Glutamatergic neuron (in vitro differentiated cells): ENCODE data around the gene CMSS1. TPM values are rescaled to one million over a fixed set of nuclear protein-coding genes. Genes with fewer than 3 reads are reported as not detected.

Experiments
- DNase-seq: peaks from one replicate; pipeline ENCODE4 v3.0.0; 2022
- H3K27ac Mint-ChIP-seq: one replicate; pipeline ENCODE4 v1.8.0; 2020; ENCODE audit warnings: mild to moderate bottlenecking, mixed read lengths, inconsistent platforms; ENCODE audit not compliant: unreplicated experiment
- H3K27me3 Mint-ChIP-seq: one replicate; pipeline ENCODE4 v1.8.0; 2020; ENCODE audit warnings: mild to moderate bottlenecking, moderate library complexity, mixed read lengths, inconsistent platforms; ENCODE audit not compliant: unreplicated experiment
- H3K36me3 Mint-ChIP-seq: one replicate; pipeline ENCODE4 v1.8.0; 2020; ENCODE audit warnings: mild to moderate bottlenecking, mixed read lengths, inconsistent platforms; ENCODE audit not compliant: unreplicated experiment
- H3K4me1 Mint-ChIP-seq: one replicate; pipeline ENCODE4 v1.8.0; 2020; ENCODE audit warnings: mild to moderate bottlenecking, low read depth, mixed read lengths, inconsistent platforms; ENCODE audit not compliant: unreplicated experiment
- H3K4me3 Mint-ChIP-seq: one replicate; pipeline ENCODE4 v1.8.0; 2020; ENCODE audit warnings: mild to moderate bottlenecking, mixed read lengths, inconsistent platforms; ENCODE audit not compliant: unreplicated experiment
- H3K9me3 Mint-ChIP-seq: one replicate; pipeline ENCODE4 v1.8.0; 2020; ENCODE audit warnings: mild to moderate bottlenecking, moderate library complexity, mixed read lengths, inconsistent platforms; ENCODE audit not compliant: unreplicated experiment
- total RNA-seq: library from RNA; stranded (reverse); fragmentation: NEBNext Ultra II Directional; extraction: Animal tissue kit (Norgen Biotek cat#: 25700); gene quantifications from one replicate; pipeline ENCODE4 v1.2.1, GENCODE V29; 2021; ENCODE audit not compliant: unreplicated experiment
- TF ChIP-seq, protein P1 (sequence below): fragments of 200-600 bp; sonication (generic); IDR thresholded peaks from one replicate; pipeline ENCODE4 v1.5.0; 2021; ENCODE audit not compliant: partially characterized antibody, unreplicated experiment

Gene CMSS1
- total RNA-seq, 1 donor from 2014 or later: 37.8 TPM

DNA sequence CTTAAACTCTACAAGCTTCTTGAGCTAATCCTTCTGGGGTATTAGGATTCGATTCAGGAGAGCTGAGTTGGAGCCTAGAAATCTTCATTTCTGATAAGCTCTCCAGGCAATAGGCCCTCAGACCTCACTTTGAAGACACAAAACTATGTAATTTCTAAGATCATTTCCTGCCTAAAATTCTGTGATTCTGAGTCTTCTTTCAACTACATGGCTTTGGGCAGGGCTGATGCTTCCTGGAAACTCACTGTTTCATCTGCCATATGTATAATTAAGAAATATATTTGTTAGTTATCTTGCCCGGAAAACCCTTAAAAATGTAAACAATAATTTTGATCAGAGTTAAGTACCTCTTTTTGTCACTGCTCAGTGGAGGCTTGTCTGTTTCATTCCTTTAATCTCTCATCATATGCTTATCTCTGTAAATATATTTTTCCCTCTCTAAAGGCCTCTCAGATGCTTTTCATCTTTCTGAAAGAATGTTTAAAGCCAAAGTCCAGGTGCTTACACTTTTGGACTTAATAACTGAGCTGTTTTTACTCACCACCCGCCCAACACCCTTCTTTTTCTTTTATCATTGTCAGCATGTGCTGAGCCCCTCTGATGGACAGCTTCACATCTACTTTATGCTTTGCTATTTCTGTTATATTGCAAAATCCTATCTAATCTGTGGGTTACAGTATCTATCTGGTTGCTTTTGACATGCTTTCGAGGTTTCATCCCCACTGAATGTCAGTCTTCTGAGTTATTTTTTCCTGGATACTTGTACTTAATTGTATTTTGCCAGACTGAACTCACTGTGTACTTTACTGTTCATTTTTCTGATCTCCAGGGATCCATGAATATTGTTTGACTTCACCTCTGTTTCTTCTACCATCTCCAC, 258.4 kb downstream of the CMSS1 start:
- no peak overlapping the region for H3K4me3 Mint-ChIP-seq

DNA sequence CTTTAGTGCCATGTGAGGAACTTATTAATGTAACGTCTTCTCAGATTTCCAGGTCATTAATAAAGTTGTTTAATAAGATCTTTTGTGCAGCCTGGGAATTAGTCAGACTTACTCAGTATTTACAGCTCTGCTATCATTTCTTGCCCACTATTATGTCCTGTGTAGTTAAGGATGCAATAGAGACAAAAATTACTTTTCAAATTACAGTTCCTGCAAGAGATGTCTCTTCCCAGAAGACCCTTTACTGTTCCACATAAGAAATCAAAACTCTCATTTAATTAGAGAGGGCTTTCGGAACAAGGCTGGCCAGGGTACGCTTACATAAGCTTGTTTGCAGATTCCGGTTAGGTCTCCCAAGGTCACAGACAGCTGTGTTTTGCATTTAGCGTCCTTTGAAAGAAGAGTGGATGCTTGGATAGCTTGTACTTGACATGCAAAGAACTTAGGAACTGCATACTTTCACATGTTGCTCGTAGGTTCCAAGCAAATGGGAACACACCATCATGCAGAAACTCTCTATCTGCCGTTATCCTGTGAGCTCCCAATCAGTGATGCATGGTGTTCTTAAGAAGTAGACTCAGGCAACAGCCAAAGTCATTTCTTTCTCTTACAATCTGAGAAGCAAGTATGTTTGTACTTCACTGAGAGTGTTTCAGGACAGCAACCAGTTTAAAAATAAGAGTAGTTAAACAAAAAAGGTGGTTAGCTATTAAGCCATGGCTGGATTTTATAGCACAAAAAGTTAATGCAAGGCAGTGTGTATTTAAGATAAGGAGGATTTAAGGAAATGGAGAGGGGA, 259.3 kb downstream of the CMSS1 start:
- no peaks in the 10 kb centered on the region for H3K36me3 Mint-ChIP-seq
- TF ChIP-seq, protein P1, sequence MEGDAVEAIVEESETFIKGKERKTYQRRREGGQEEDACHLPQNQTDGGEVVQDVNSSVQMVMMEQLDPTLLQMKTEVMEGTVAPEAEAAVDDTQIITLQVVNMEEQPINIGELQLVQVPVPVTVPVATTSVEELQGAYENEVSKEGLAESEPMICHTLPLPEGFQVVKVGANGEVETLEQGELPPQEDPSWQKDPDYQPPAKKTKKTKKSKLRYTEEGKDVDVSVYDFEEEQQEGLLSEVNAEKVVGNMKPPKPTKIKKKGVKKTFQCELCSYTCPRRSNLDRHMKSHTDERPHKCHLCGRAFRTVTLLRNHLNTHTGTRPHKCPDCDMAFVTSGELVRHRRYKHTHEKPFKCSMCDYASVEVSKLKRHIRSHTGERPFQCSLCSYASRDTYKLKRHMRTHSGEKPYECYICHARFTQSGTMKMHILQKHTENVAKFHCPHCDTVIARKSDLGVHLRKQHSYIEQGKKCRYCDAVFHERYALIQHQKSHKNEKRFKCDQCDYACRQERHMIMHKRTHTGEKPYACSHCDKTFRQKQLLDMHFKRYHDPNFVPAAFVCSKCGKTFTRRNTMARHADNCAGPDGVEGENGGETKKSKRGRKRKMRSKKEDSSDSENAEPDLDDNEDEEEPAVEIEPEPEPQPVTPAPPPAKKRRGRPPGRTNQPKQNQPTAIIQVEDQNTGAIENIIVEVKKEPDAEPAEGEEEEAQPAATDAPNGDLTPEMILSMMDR: no peak
- peaks cover 2% of the 10 kb centered on the region for H3K27me3 Mint-ChIP-seq
- H3K4me1 Mint-ChIP-seq: peaks cover 14% of the 10 kb centered on the region
- H3K4me3 Mint-ChIP-seq: no peak overlapping the region
- H3K9me3 Mint-ChIP-seq: no peaks in the 10 kb centered on the region
- no peak overlapping the region for H3K27ac Mint-ChIP-seq
- no peak for DNase-seq

More for the DNA sequence above, 258.4 kb downstream of the CMSS1 start:
- Mint-ChIP-seq H3K4me1 (peaks cover 14% of the 10 kb centered on the region), H3K27me3 (peaks cover 2% of the 10 kb centered on the region), H3K36me3 (no peaks in the 10 kb centered on the region), H3K9me3 (no peaks in the 10 kb centered on the region), H3K27ac (no peak overlapping the region)
- DNase-seq: no peak
- TF ChIP-seq, protein P1: no peak

DNA sequence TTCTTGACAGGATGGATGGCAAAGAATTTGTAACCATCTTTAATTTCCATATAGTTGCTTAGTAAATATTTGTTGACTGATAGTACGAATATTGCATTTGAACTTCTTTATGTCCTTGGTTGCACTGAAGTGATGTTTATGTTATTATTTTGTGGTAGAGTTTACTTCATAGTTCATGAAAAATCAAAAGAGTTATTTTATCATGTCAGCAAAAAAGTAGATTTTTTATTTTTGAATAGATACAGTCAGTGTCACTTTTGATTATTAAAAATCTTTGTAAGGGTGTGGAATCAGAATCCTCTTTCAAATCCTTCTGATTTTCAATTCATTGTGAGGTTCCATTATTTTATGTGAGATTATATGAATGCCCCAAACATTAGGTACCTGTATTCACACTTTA, 261.7 kb downstream of the CMSS1 start:
- Mint-ChIP-seq H3K9me3 (no peaks in the 10 kb centered on the region), H3K36me3 (no peaks in the 10 kb centered on the region), H3K4me1 (peaks cover 3% of the 10 kb centered on the region)

DNA sequence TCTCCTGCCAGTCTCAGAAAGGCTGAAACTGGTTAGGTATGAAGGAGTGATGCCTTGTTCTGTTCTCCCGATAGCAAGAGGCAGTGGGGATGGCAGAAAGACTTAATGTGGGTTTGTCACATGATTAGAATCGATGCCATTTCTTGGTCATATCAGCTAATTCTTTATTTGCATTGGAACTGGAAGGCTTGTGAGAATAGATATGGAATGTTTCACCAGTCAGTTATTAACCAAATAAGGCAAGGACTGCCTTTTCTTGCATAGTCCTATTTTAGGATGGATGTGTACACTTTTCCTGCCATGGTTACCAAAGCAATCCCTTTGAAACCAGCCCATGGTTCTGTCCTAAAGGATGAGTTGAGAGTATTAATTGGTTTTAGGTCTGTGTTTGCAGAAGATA, 262.9 kb downstream of the CMSS1 start:
- Mint-ChIP-seq H3K9me3 (no peaks in the 10 kb centered on the region), H3K27me3 (no peaks in the 10 kb centered on the region), H3K27ac (no peak overlapping the region), H3K36me3 (no peaks in the 10 kb centered on the region), H3K4me1 (peaks cover 5% of the 10 kb centered on the region), H3K4me3 (no peak overlapping the region)
- TF ChIP-seq, protein P1: no peak
- DNase-seq: no peak

More for the DNA sequence above, 261.7 kb downstream of the CMSS1 start:
- no peak for DNase-seq
- Mint-ChIP-seq H3K4me3 (no peak overlapping the region), H3K27me3 (no peaks in the 10 kb centered on the region), H3K27ac (no peak overlapping the region)
- TF ChIP-seq, protein P1: no peak
